UCSD-AML1 (cell line): Measurements from ENCODE around the gene KCNK5.

Source experiments
- DNase-seq: peaks from one replicate; lab custom pipeline; 2025; ENCODE audit not compliant: unreplicated experiment; lab: John Stamatoyannopoulos, UW

KCNK5 gene

DNA sequence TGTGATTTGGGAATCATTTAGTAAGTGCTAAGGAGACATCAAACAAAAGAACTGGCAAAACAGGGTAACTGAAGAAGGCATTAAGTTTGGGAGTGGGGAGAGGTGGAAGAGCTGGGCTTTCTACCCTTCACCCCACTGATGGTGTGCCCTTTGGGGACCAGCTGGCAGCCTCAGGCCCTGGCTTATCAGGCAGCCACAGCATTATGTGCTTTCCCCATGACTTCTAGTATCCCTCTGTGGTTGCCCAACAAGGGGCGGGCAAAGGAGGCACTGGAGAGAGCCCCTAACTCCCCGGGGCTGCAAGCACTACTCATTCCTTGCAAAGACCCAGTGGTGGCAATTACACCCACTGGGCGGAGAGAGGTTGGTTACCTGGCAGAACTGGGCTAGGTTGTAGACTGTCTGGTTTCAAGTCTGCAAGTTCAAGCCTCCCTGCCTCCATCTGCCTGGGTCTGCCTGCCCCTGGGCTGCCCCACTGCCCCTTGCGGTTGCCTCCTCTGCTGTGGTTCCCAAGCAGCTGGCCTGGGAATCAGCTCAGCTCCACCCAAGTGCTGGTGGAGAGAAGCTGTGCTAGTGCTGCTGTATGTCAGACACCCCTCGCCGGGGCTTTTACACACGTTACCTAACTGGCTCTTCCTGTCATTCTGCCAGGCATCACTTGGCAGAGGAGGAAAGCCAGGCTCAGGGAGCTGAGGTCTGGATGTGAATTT is 29.9 kb downstream of the KCNK5 start:
- DNase-seq: no peak

DNA sequence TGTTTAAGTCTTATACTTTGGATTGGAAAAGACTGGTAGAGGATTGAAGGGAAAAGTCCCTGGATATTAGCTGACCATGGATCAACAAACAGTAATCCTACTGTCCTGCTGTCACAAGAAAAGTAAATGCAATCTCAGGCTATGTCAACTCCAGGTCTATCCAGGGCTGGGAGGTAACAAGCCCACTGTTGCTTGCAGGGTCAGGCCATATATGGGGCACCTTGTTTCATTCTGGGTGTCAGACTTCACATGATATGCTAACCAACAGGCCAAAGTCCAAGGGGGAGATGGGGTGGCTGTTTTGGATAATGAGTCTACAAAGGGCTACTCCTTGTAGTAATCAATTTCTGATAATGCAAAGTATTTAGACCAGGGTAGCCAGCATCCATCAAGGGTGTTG is 30.7 kb downstream of the KCNK5 start:
- DNase-seq: no peak

- DNase-seq: no peak
Measured at GRCh38 chr6:39197922-39198500, 31.3 kb downstream of the KCNK5 start.

DNA sequence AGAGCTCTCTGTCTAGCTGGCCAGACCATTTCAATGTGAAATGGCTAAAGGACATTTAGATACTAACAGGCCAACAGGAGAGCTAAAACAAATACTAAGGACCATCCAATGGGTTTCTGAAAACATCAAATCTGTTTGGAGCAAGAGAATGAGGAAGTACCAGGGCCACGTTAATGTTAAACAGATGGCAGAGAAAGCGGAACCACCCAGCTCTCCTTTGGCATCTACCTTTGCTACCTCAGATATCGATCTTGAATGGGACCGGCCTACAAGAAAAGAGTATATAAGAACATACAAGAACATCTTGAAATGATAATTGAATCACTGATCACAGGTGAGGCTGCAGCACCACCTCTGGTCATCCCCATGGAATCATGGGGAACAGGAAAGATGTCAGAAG is 31.8 kb downstream of the KCNK5 start:
- no peak for DNase-seq

DNA sequence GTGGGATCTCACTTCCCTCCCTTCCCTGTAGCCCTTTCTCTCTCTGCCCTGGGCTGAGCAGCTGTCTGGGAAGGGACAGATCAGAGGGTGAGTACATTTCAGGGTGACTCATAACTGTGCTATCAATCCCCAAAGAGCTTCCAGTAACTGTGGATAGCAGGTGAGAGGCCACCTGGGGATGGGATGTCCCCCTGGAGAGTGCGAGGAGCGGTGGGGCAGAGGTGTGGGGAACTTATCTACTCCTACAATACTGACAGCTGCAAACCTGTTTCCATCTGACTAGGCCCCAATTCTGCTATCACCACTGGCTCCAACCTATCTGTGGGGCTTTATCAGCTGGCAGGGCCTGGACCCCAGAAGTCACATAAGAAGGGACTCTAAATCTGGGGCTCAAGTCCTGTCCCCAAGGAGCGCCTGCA is 32.6 kb downstream of the KCNK5 start:
- no peak for DNase-seq

DNA sequence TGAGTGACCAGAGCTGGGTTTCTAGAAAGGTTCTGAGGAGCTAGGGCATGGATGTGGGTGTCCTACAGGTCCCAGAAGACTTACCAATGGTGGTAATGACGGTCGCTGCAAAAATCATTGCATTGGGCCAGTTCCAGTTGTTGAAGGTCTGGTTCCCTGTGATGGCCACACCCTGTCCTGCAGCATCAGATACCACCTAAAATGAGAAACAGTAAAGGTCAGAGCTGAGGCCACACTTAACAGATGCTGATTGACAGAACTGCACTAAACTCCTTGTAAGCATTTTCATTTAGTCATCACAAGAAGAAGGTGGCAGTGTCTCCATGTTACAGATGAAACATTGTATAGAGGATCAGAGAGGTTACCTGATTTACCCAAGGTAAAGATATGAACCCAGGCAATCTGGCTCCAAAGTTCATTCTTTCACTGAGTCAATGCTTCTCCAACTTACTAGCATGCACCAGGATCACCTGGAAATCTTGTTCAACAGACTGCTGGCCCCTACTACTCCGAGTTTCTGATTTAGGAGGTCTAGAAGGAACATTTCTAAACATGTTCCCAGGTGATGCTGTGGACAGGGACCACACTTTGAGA is 33.4 kb downstream of the KCNK5 start:
- no peak for DNase-seq

GRCh38 chr6:39194466-39194865 is 34.8 kb downstream of the KCNK5 start:
- DNase-seq: no peak

- DNase-seq: no peak
Measured at GRCh38 chr6:39193201-39193791, 36.0 kb downstream of the KCNK5 start.

DNA sequence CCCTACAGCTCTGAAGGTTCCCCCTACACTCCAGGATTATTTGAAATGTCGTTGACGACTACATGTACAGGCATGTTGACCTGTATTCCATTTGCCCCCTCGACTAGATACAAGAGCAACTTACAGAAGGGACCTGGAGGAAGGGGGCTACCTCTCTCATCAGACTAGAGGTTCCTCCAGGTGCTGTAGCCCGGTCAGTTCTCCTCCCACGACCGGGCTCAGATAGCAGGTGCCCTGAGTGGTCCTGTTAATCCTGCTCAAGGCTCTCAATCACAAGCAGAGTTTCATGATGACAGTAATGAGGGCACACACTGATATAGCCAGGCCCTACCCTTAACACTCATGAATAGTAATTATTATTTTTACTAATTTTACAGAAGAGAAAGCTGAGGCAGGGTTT is 36.5 kb downstream of the KCNK5 start:
- no peak for DNase-seq

DNA sequence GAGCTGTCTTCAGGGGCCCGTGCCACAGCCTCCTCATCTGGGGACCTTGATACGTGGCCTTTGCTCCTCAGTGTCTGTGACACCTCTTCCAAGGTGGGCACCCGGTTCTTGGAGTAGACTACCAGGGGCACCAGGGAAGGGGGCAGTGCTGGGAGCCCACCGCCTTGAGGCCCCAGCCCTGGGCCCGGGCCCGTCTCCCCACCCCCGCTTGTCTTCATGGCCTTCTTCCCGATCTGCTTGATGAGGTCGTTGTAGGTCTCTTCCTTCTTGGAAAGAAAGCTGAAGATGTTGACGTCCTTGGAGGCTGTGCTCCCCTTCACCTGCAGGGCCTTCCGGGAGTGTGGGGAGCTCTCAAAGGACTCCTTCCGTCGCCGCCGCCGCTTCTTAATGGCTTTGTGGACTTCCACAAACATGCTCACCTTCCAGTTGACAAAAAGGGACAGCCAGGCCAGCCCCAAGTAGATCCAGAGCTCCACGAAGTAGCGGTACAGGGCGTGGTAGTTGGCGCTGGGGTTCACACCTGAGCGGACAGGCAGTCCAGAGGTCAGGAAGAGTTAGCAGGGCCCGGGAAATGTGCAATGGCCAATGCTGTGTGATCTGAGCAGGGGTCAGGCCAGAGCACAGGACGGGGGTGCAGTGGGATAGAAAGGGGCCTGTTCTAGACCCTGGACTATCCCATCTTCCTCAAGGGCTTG is 37.9 kb downstream of the KCNK5 start:
- no peak for DNase-seq

DNA sequence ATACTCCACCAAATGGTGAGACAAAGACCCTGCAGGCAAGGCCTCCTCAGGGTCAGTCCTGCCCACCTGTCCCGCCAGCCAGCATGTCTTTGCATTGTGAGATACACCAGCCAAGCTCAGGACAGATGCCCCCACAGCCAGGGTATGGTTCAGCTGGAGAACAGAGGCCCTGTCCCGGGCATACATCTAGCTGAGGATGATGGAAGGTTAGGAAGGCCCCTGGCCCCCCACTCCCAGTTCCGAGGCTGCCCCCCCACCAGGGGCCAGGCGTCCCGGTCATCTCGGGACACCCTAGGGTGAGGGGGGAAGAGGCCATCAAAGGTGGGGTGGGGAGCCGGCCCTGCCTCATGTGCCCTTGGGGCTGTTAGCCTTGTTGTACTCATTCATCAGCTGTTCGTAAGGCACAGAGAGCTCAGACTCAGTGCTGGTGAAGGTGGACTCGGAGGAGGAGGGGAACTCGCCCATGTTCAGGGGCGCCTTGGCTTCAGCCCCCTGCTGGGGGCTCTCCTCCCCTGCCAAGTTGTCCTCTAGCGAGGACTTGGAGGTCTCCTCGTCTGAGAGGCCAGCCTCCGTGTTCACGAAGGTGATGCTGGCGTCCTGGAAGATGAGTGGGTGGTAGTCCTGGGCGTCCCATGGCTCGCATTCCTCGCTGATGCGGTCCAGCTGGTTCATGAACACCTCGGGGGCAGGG is 38.6 kb downstream of the KCNK5 start:
- no peak for DNase-seq

DNA sequence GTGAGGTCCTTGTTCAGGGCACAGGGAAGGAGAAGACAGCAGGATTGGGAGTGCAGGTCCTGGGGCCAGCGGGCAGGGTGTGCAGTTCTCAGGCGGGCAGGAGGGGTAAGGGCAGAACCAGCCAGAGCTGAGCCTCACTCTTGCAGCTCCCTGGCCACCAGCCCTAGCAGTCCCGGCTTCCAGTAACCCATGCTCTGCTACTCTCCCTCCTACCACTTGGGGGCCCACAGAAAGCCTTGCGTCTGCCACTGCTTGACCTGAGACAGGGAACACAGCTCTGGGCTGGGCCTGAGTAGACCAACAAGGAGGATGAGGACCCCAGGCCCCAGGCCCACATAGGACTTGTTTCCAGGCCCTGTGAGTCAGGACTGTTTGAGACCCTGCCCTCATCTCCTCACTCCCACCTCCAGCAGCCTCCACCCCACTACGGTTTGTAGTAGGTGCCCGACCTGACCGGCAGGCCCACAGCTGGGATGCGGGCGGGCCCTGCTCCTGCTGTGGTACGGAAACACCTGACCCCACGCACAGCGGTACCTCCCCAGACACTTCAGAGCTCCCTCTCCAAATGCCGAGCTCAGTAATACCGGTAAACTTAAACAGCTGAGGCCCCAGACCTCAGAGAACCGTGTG is 39.2 kb downstream of the KCNK5 start:
- DNase-seq: peak; percentile 57

DNA sequence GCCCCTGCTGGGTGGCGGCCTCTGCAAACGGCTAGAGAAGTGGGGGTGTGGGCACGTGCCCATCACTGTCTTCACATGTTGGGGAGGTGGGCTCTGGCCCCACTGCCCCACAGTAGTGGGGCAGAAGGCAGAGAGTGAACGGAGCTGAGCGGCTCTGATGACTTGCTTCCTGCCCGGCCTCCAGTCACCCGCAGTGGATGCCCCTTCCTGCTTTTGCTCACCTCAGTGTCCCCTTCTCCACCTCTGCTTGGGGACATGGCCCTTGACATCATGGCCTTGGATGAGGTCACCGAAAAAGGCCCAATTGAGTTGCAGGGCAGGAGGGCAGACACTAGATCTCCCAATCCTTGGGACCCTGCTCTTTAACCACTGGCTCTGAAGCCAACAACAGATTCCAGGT is 40.1 kb downstream of the KCNK5 start:
- DNase-seq: no peak

DNA sequence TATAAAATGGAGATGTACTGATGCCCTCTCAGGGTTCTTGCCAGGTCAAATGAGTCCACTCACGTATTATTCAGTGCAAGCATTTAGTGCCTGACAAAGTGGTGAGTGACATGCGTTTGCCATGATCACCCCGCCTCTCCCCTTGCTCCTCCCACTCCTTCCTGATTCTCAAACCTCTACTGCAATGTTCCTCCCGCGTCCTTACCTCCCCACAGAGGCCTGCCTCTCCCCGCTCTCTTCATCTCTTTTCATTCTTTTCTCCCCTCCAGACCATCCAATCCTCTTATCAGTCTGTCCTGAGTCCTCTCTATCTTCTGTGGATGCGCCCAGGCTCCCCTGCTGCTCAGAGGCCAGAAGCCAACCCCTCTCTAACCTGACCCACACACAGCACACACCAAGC is 40.7 kb downstream of the KCNK5 start:
- no peak for DNase-seq

DNA sequence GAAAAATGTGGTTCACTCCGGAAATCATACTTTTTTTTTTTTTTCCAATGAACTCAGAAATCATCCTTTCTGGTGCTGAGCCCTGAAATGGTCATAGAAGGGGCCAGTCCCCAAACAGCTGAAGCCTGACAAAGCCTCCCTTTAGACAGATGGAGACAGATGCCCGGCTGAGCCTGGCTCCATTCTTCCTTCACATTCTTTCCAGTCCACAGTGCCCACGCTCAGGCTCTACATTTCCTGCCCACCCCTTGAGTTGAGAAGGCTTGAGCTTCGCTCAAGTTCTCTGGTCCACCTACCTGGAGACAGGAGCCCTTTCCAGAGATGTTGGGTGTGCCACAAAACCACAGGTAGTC is 41.2 kb downstream of the KCNK5 start:
- no peak for DNase-seq

- no peak for DNase-seq
Measured at GRCh38 chr6:39184906-39185580, 44.2 kb downstream of the KCNK5 start.

DNA sequence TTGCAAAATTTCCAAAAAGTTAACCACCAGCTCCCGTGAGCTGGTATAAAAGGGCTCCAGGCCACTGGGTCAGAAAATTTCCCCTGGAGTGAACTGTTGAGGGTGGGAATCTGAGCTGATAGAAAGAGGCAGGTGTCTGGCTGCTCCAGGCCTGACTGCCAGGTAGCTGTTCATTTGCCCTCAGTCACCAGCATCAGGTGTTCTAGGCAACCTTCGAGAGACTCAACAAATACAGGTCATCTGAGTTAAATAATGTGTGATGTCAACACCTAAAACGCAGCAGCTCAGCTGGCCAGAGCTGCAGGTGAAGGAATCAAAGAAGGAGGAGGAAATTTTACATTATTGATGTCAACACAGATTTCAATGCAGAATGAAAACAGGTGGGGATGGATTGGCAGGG is 46.7 kb downstream of the KCNK5 start:
- DNase-seq: no peak

- no peak for DNase-seq
Measured at GRCh38 chr6:39181826-39182225, 47.4 kb downstream of the KCNK5 start.

- no peak for DNase-seq
Measured at GRCh38 chr6:39181333-39181732, 47.9 kb downstream of the KCNK5 start.

DNA sequence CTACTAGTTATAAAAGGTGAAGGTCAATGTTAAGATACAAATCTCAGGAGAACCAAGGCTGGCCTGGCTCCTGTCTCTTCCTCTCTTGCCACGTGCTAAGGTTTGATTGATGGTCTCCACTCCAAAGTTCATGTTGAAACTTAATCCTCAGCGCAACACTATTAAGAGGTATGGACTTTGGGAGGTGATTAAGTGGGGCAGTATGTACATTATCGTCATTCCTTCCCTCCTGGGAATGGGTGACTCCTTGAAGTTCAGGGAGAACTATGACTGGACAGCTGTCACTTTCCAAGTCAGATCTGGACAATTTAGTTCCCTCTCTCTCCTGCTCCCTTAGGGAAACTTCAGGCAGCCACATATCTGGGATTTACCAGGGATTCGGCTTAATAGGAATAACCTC is 50.5 kb downstream of the KCNK5 start:
- DNase-seq: no peak
